A673 (cell line): ENCODE data around the gene DPP9. TPM values are rescaled to one million over a fixed set of nuclear protein-coding genes. Genes with fewer than 3 reads are reported as not detected.

Experiments used
- BruUV-seq: library from RNA; stranded (reverse); fragments of 400-500 nt; replicated peaks from 2 replicates; lab custom pipeline; 2021; lab: Mats Ljungman, UMichigan
- CTCF ChIA-PET: fragments of 300-600 bp; sonication (Branson Sonifier 250); formaldehyde crosslinking; loops from one replicate; lab custom pipeline; 2022; ENCODE audit warnings: antibody characterized with exemption; lab: Charles Lee
- POLR2A ChIA-PET: fragments of 300-600 bp; sonication (Branson Sonifier 250); formaldehyde crosslinking; loops from one replicate; lab custom pipeline; 2022; ENCODE audit warnings: antibody characterized with exemption; ENCODE audit not compliant: low non-redundant PET; lab: Charles Lee
- DNase-seq: peaks from one replicate; pipeline ENCODE4 v3.0.0-alpha.2; 2015; ENCODE audit warnings: low spot score
- H3K27ac ChIP-seq: fragments of 200-600 bp; sonication (generic); 2 replicates; pipeline ENCODE4 v1.5.1; 2016; ENCODE audit warnings: mixed run types, low read depth, mild to moderate bottlenecking, mixed read lengths, antibody characterized with exemption, low read length; ENCODE audit not compliant: poor library complexity, severe bottlenecking
- H3K27me3 ChIP-seq: fragments of 200-600 bp; sonication (generic); replicated peaks from 2 replicates; pipeline ENCODE4 v1.6.1; 2017; ENCODE audit warnings: mixed run types, low read depth, mild to moderate bottlenecking, mixed read lengths, antibody characterized with exemption, low read length; ENCODE audit not compliant: insufficient read depth, poor library complexity
- H3K36me3 ChIP-seq: fragments of 200-600 bp; sonication (generic); 2 replicates; pipeline ENCODE4 v1.6.1; 2016; ENCODE audit warnings: mixed run types, mild to moderate bottlenecking, mixed read lengths, antibody characterized with exemption, low read length; ENCODE audit not compliant: insufficient read depth, poor library complexity, severe bottlenecking
- H3K4me1 ChIP-seq: fragments of 200-600 bp; sonication (generic); 2 replicates; pipeline ENCODE4 v1.6.1; 2017; ENCODE audit warnings: mixed run types, mild to moderate bottlenecking, mixed read lengths, antibody characterized with exemption, low read length; ENCODE audit not compliant: insufficient read depth, poor library complexity, severe bottlenecking
- H3K4me3 ChIP-seq: fragments of 200-600 bp; sonication (generic); 2 replicates; pipeline ENCODE4 v1.5.1; 2016; ENCODE audit warnings: low read depth, mixed run types, mild to moderate bottlenecking, mixed read lengths, low read length; ENCODE audit not compliant: poor library complexity, severe bottlenecking
- H3K9me3 ChIP-seq: fragments of 200-600 bp; sonication (generic); 2 replicates; pipeline ENCODE4 v1.6.1; 2016; ENCODE audit warnings: mixed run types, low read depth, mild to moderate bottlenecking, mixed read lengths, antibody characterized with exemption, low read length; ENCODE audit not compliant: poor library complexity, severe bottlenecking
- CTCF ChIP-seq: fragments of 300-800, 200-600 bp; sonication (generic); conservative IDR thresholded peaks from 2 replicates; pipeline ENCODE4 v1.5.1; 2017; ENCODE audit warnings: low read depth, mild to moderate bottlenecking, antibody characterized with exemption, low read length, moderate library complexity, mixed read lengths
- EZH2 ChIP-seq: fragments of 200-600 bp; sonication (generic); IDR thresholded peaks from 2 replicates; pipeline ENCODE4 v1.6.1; 2017; ENCODE audit warnings: borderline replicate concordance, low read depth, mild to moderate bottlenecking, mixed read lengths, antibody characterized with exemption, low read length; ENCODE audit not compliant: poor library complexity, severe bottlenecking
- intact Hi-C: fragments of 100-400 bp; cut with micrococcal nuclease; formaldehyde crosslinking; loops from one replicate; pipeline ENCODE4 v1.10.0; 2022; ENCODE audit not compliant: unreplicated experiment
- total RNA-seq: library from RNA; stranded (reverse); gene quantifications from 2 replicates; pipeline ENCODE4 v1.2.3, GENCODE V29; 2021

DPP9 gene
- total RNA-seq, 1 experiment from 2014 or later, result 65.7 TPM

GRCh38 chr19:4772566-4772965 is 48.9 kb upstream of the DPP9 start:
- intact Hi-C loops, result no loop called here
- ChIA-PET POLR2A (no interaction called here), CTCF (no interaction called here)
- Histone ChIP-seq H3K27me3 (peaks cover 26% of the 10 kb centered on the region), H3K36me3 (no peaks in the 10 kb centered on the region), H3K4me1 (no peaks in the 10 kb centered on the region), H3K4me3 (no peak overlapping the region), H3K27ac (no peak overlapping the region), H3K9me3 (no peaks in the 10 kb centered on the region)
- DNase-seq, result no peak
- no TSS peak for BruUV-seq
- TF ChIP-seq CTCF (no peak), EZH2 (no peak)

- BruUV-seq, result no TSS peak
- POLR2A ChIA-PET, result no interaction called here
- CTCF ChIA-PET, result no interaction called here
- no peaks in the 10 kb centered on the region for H3K36me3 ChIP-seq
- H3K4me1 ChIP-seq, result no peaks in the 10 kb centered on the region
- H3K9me3 ChIP-seq, result no peaks in the 10 kb centered on the region
- H3K27me3 ChIP-seq, result peaks cover 4% of the 10 kb centered on the region
- TF ChIP-seq CTCF, result no peak
- TF ChIP-seq EZH2, result no peak
- no peak overlapping the region for H3K4me3 ChIP-seq
- DNase-seq, result peak; percentile 92
- intact Hi-C loops, result no loop called here
- H3K27ac ChIP-seq, result no peak overlapping the region
Observed at GRCh38 chr19:4768934-4769777, 45.5 kb upstream of the DPP9 start.

GRCh38 chr19:4764393-4764660 is 40.7 kb upstream of the DPP9 start:
- CTCF ChIA-PET, result no interaction called here
- POLR2A ChIA-PET, result no interaction called here
- BruUV-seq, result no TSS peak

More at GRCh38 chr19:4764393-4764660, 40.7 kb upstream of the DPP9 start:
- intact Hi-C loops, result no loop called here
- Histone ChIP-seq H3K4me3 (no peak overlapping the region), H3K4me1 (peaks cover 7% of the 10 kb centered on the region), H3K36me3 (no peaks in the 10 kb centered on the region), H3K27ac (no peak overlapping the region), H3K9me3 (no peaks in the 10 kb centered on the region), H3K27me3 (no peaks in the 10 kb centered on the region)
- TF ChIP-seq EZH2 (no peak), CTCF (no peak)
- no peak for DNase-seq
